Epithelial cell of esophagus (primary cell): ENCODE data around the gene HOXC10.
A peak's percentile ranks its signal among the peaks of the same experiment; 100 is the strongest.

ENCODE experiments used
- DNase-seq: peaks from one replicate; pipeline ENCODE4 v3.0.0; 2010; ENCODE audit warnings: low read depth
- H3K4me3 ChIP-seq: 2 replicates; pipeline ENCODE4 v1.5.1; 2011; ENCODE audit warnings: mild to moderate bottlenecking, low read length, control low read depth
- CTCF ChIP-seq: IDR thresholded peaks from 2 replicates; pipeline ENCODE4 v1.5.1; 2011; ENCODE audit warnings: low read depth, mild to moderate bottlenecking, low read length, control low read depth, inconsistent platforms; ENCODE audit not compliant: insufficient read depth; ENCODE audit errors: missing control alignments

Gene HOXC10

GRCh38 chr12:54036620-54037359 is 51.8 kb downstream of the HOXC10 start:
- no peak for TF ChIP-seq CTCF
- no peak overlapping the region for H3K4me3 ChIP-seq
- peak; percentile 60 for DNase-seq

- DNase-seq: no peak
- TF ChIP-seq CTCF: no peak
- H3K4me3 ChIP-seq: no peak overlapping the region
Measured at GRCh38 chr12:54037360-54038283, 52.7 kb downstream of the HOXC10 start.

- DNase-seq: no peak
- TF ChIP-seq CTCF: no peak
- H3K4me3 ChIP-seq: no peak overlapping the region
Measured at GRCh38 chr12:54038284-54038870, 53.4 kb downstream of the HOXC10 start.

- no peak overlapping the region for H3K4me3 ChIP-seq
- peak; percentile 63 for DNase-seq
- TF ChIP-seq CTCF: no peak
Measured at GRCh38 chr12:54038871-54039414, 54.0 kb downstream of the HOXC10 start.

GRCh38 chr12:54039417-54040147 is 54.6 kb downstream of the HOXC10 start:
- H3K4me3 ChIP-seq: no peak overlapping the region
- TF ChIP-seq CTCF: no peak
- no peak for DNase-seq
